ENCODE results near the gene CDK15. TPM values are rescaled to one million over a fixed set of nuclear protein-coding genes. Genes with fewer than 3 reads are reported as not detected.

The CDK15 gene
- total and polyA plus RNA-seq, 9 of the 15 experiments (the other 6 are each of a cell fraction or from before 2014, with no cell fraction given): not detected

DNA sequence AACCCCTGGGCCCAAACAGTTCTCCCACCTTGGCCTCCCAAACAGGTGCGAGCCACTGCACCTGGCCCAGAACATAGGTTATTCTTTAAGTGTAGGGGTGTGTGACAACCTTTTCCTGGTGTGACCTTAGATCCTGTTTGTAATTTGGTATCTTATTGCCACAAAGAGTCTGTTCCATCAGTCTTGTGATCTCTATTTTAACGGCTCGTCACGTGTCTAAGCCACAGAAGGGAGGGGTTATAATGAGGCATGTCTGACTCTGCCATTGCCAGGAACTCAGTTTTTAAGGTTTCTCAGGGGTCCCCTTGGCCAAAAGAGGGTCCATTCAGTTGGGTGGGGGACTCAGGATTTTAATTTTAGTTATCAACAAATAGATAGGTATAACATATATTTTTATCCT lies 21.2 kb upstream of the CDK15 start:
- BruUV-seq (replicated peaks): no TSS peak

More for the DNA sequence above, 21.2 kb upstream of the CDK15 start:
- FAIRE-seq (no peak), DNase-seq (ENCODE audit: extremely low read depth in 1 of 4, low spot score in 3 of 4) (no peak), ATAC-seq (no peak)
- no peaks in the 10 kb centered on the region for H3K36me3 ChIP-seq (ENCODE audit: control insufficient read depth, insufficient read depth, low read length)
- no peak overlapping the region for H3K4me2 ChIP-seq (ENCODE audit: insufficient read depth, low read length)
- TF ChIP-seq RAD51 (IDR thresholded peaks at IDR 0.05; ENCODE audit: borderline replicate concordance, low read depth) (peak; percentile 34; the same call in 1 of the 2 replicates), TSC22D4 (tag; IDR thresholded peaks at IDR 0.05) (no peak), KAT8 (IDR thresholded peaks at IDR 0.05; ENCODE audit: low read depth) (no peak), SAFB2 (IDR thresholded peaks at IDR 0.05; ENCODE audit: borderline replicate concordance, low read depth, low read length, severe bottlenecking) (no peak), ZFP30 (CRISPR knock-in tag; IDR thresholded peaks at IDR 0.05; ENCODE audit: borderline replicate concordance) (no peak), USF1 (CRISPR knock-in tag; IDR thresholded peaks at IDR 0.05) (peak; percentile 61; the same call in 1 of the 2 replicates), ZFP91 (CRISPR knock-in tag; IDR thresholded peaks at IDR 0.05) (no peak), MEF2A (IDR thresholded peaks at IDR 0.05; ENCODE audit: control insufficient read depth, low read depth, low read length) (no peak), CBFA2T2 (conservative IDR thresholded peaks at IDR 0.05) (peak; percentile 20; the same call in 1 of the 2 replicates), EP300 (IDR thresholded peaks at IDR 0.05; ENCODE audit: low read length) (peak; percentile 10; the same call in 1 of the 2 replicates), E2F3 (CRISPR knock-in tag; IDR thresholded peaks at IDR 0.05) (no peak), NR2C2 (CRISPR knock-in tag; IDR thresholded peaks at IDR 0.05) (no peak), NR2C2 (tag; IDR thresholded peaks at IDR 0.05) (no peak)
- TF ChIP-seq, protein P1, sequence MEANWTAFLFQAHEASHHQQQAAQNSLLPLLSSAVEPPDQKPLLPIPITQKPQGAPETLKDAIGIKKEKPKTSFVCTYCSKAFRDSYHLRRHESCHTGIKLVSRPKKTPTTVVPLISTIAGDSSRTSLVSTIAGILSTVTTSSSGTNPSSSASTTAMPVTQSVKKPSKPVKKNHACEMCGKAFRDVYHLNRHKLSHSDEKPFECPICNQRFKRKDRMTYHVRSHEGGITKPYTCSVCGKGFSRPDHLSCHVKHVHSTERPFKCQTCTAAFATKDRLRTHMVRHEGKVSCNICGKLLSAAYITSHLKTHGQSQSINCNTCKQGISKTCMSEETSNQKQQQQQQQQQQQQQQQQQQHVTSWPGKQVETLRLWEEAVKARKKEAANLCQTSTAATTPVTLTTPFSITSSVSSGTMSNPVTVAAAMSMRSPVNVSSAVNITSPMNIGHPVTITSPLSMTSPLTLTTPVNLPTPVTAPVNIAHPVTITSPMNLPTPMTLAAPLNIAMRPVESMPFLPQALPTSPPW (CRISPR knock-in tag; IDR thresholded peaks at IDR 0.05): peak; percentile 29; the same call in 1 of the 2 replicates
- TF ChIP-seq, protein P2, sequence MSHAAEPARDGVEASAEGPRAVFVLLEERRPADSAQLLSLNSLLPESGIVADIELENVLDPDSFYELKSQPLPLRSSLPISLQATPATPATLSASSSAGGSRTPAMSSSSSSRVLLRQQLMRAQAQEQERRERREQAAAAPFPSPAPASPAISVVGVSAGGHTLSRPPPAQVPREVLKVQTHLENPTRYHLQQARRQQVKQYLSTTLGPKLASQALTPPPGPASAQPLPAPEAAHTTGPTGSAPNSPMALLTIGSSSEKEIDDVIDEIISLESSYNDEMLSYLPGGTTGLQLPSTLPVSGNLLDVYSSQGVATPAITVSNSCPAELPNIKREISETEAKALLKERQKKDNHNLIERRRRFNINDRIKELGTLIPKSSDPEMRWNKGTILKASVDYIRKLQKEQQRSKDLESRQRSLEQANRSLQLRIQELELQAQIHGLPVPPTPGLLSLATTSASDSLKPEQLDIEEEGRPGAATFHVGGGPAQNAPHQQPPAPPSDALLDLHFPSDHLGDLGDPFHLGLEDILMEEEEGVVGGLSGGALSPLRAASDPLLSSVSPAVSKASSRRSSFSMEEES (CRISPR knock-in tag; IDR thresholded peaks at IDR 0.05): peak; percentile 75
- TF ChIP-seq, protein P3, sequence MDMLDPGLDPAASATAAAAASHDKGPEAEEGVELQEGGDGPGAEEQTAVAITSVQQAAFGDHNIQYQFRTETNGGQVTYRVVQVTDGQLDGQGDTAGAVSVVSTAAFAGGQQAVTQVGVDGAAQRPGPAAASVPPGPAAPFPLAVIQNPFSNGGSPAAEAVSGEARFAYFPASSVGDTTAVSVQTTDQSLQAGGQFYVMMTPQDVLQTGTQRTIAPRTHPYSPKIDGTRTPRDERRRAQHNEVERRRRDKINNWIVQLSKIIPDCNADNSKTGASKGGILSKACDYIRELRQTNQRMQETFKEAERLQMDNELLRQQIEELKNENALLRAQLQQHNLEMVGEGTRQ (CRISPR knock-in tag; IDR thresholded peaks at IDR 0.05): peak; percentile 69
- POLR2A ChIA-PET: interaction anchor here (0.7 kb wide), 2 partner anchors 13 to 49 kb away, joined by 3 read pairs; no protein-coding TSS in a partner anchor
- CTCF ChIA-PET (ENCODE audit: low intra/inter-chr PET ratio): no interaction called here
- H3K4me1 ChIP-seq (replicated peaks in 1 of 2; ENCODE audit: control insufficient read depth in 2 of 2, insufficient read depth in 2 of 2, low read length in 2 of 2): peaks cover 6 to 13% of the 10 kb centered on the region in 2 experiments; a peak in 4 of 5 replicates
- 25% methylated on average over 4 of the region's 4 CpGs for WGBS (ENCODE audit: insufficient coverage, low coverage, missing lambda C conversion rate)
- in situ Hi-C loops (cut with MboI): no loop called here
- H3K79me2 ChIP-seq (ENCODE audit: control insufficient read depth, insufficient read depth, low read length): peaks cover 5% of the 10 kb centered on the region
- H3K4me3 ChIP-seq: no peak overlapping the region
- peak overlapping the region; percentile 51; the same call in 1 of the 2 replicates for H2AFZ ChIP-seq (ENCODE audit: low read depth, low read length)
- H4K20me1 ChIP-seq (replicated peaks; ENCODE audit: control insufficient read depth, insufficient read depth, low read length): no peaks in the 10 kb centered on the region
- no peaks in the 10 kb centered on the region for H3K9me3 ChIP-seq (replicated peaks; ENCODE audit: control insufficient read depth, insufficient read depth, low read depth, low read length)
- no peak overlapping the region for H3K27ac ChIP-seq (ENCODE audit: extremely low read depth, low read depth, low read length)
- H3K9me1 ChIP-seq (ENCODE audit: control insufficient read depth, insufficient read depth, low read length): no peaks in the 10 kb centered on the region
- H3K27me3 ChIP-seq (ENCODE audit: control insufficient read depth in 2 of 2, insufficient read depth in 2 of 2, low read length in 2 of 2): no peaks in the 10 kb centered on the region
- H3K9ac ChIP-seq (ENCODE audit: insufficient read depth in 1 of 2, low read depth in 2 of 2, low read length in 2 of 2): no peak overlapping the region
- intact Hi-C loops (cut with micrococcal nuclease): no loop called here

Data from K562 (cell line).